ENCODE results near the gene LPIN2.

- TF ChIP-seq CTCF (IDR thresholded peaks at IDR 0.05; ENCODE audit: low read depth, low read length, poor library complexity, severe bottlenecking) (no peak), EZH2phosphoT487 (IDR thresholded peaks at IDR 0.05; ENCODE audit: borderline replicate concordance, low read length) (no peak)
Measured at GRCh38 chr18:2979129-2979528, 33.8 kb downstream of the LPIN2 start.

All from DOHH2 (cell line).